HCT116 (cell line): ENCODE results near the gene ZFP3. TPM values are rescaled to one million over a fixed set of nuclear protein-coding genes. Genes with fewer than 3 reads are reported as not detected.
"Not testable (repeated sequence)": the region's sequence is repeated elsewhere in the genome, so short reads cannot be mapped to it uniquely, and the experiment has no call there.

Source experiments
- ATAC-seq: fragments of 200-7000 bp; cut with Tn5 transposase; 2 replicates; pipeline ENCODE4 v1.9.1; 2020; ENCODE audit warnings: mild to moderate bottlenecking, moderate library complexity
- BruUV-seq: library from RNA; stranded (reverse); fragments of 400-500 nt; replicated peaks from 2 replicates; lab custom pipeline; 2021; lab: Mats Ljungman, UMichigan
- CTCF ChIA-PET: fragments of 300-600 bp; sonication (Branson Sonifier 250); formaldehyde crosslinking; loops from one replicate; lab custom pipeline; 2021; ENCODE audit warnings: antibody characterized with exemption; lab: Charles Lee
- POLR2A ChIA-PET: fragments of 300-600, 350-600 bp; sonication (Branson Sonifier 250); formaldehyde crosslinking; loops from one replicate; lab custom pipeline; 2021; ENCODE audit warnings: antibody characterized with exemption; lab: Charles Lee
- RAD21 ChIA-PET, 2 experiments: fragments of 300-600 bp; sonication (Branson Sonifier 250); formaldehyde crosslinking; loops; one replicate each; lab custom pipeline; 2023; ENCODE audit warnings: low total read pairs in 2 of 2; ENCODE audit not compliant: uncharacterized antibody in 2 of 2, unreplicated experiment in 2 of 2, low non-redundant PET in 1 of 2; lab: Charles Lee
- DNase-seq: peaks from one replicate; pipeline ENCODE4 v3.0.0-alpha.2; 2010; ENCODE audit warnings: low read depth, low spot score
- H2AFZ ChIP-seq: fragments of 200-600 bp; shearing (Covaris generic), sonication (generic); 2 replicates; pipeline ENCODE4 v1.6.1; 2017; ENCODE audit warnings: low read depth, mixed run types, mixed read lengths, antibody characterized with exemption, low read length; ENCODE audit not compliant: poor library complexity, severe bottlenecking
- H3K27ac ChIP-seq: 2 replicates; pipeline ENCODE4 v1.5.1; 2012; ENCODE audit warnings: low read depth, low read length
- H3K27me3 ChIP-seq: fragments of 200-600 bp; sonication (generic); 2 replicates; pipeline ENCODE4 v1.6.1; 2016; ENCODE audit warnings: mixed run types, low read length, mixed read lengths; ENCODE audit not compliant: insufficient read depth
- H3K36me3 ChIP-seq, 2 experiments: fragments of 200-500 bp in 1 of 2; fragments of 200-600 bp in 1 of 2; sonication (Bioruptor generic) in 1 of 2; sonication (generic) in 1 of 2; 2 replicates each; pipeline versions ENCODE4 v1.5.1 to v1.6.1; 2014 to 2016; ENCODE audit warnings: low read length in 2 of 2, inconsistent platforms in 1 of 2, mixed read lengths in 1 of 2, mixed run types in 1 of 2; ENCODE audit not compliant: insufficient read depth in 2 of 2, control insufficient read depth in 1 of 2
- H3K4me1 ChIP-seq, 2 experiments: fragments of 200-600 bp in 1 of 2; sonication (generic) in 1 of 2; 2 replicates each; pipeline versions ENCODE4 v1.5.1 to v1.6.1; 2012 to 2017; ENCODE audit warnings: low read length in 2 of 2, inconsistent platforms in 1 of 2, mild to moderate bottlenecking in 1 of 2, mixed read lengths in 1 of 2, mixed run types in 1 of 2, moderate library complexity in 1 of 2; ENCODE audit not compliant: insufficient read depth in 2 of 2, control insufficient read depth in 1 of 2
- H3K4me2 ChIP-seq: fragments of 200-600 bp; sonication (generic); 2 replicates; pipeline ENCODE4 v1.6.1; 2017; ENCODE audit warnings: mixed run types, low read length, mixed read lengths
- H3K4me3 ChIP-seq, 2 experiments: fragments of 200-600 bp in 1 of 2; sonication (generic) in 1 of 2; replicated peaks in 1 of 2; 2 replicates each; pipeline ENCODE4 v1.5.1; 2011 to 2016; ENCODE audit warnings: low read length in 2 of 2, control low read depth in 1 of 2, low read depth in 1 of 2, mild to moderate bottlenecking in 1 of 2, mixed read lengths in 1 of 2, mixed run types in 1 of 2
- H3K79me2 ChIP-seq: fragments of 200-600 bp; sonication (generic); 2 replicates; pipeline ENCODE4 v1.6.1; 2017; ENCODE audit warnings: mild to moderate bottlenecking, mixed run types, low read length, moderate library complexity, mixed read lengths; ENCODE audit not compliant: insufficient read depth
- H3K9ac ChIP-seq: fragments of 200-600 bp; sonication (generic); 2 replicates; pipeline ENCODE4 v1.6.1; 2016; ENCODE audit warnings: low read length, mixed read lengths
- H3K9me2 ChIP-seq: fragments of 200-600 bp; sonication (generic), shearing (Covaris generic); 2 replicates; pipeline ENCODE4 v1.6.1; 2017; ENCODE audit warnings: mixed run types, mild to moderate bottlenecking, moderate library complexity; ENCODE audit not compliant: insufficient read depth
- H3K9me3 ChIP-seq, 2 experiments: fragments of 200-500 bp in 1 of 2; fragments of 200-600 bp in 1 of 2; sonication (Bioruptor generic) in 1 of 2; sonication (generic) in 1 of 2; 2 replicates each; pipeline ENCODE4 v1.6.1; 2014 to 2017; ENCODE audit warnings: low read length in 2 of 2, mixed read lengths in 2 of 2, inconsistent platforms in 1 of 2, low read depth in 1 of 2, mild to moderate bottlenecking in 1 of 2, mixed run types in 1 of 2, moderate library complexity in 1 of 2; ENCODE audit not compliant: control insufficient read depth in 1 of 2, insufficient read depth in 1 of 2
- H4K20me1 ChIP-seq: fragments of 200-600 bp; sonication (generic), shearing (Covaris generic); 2 replicates; pipeline ENCODE4 v1.6.1; 2017; ENCODE audit warnings: mixed run types, mild to moderate bottlenecking, moderate library complexity; ENCODE audit not compliant: insufficient read depth
- CBX3 ChIP-seq: IDR thresholded peaks from 2 replicates; pipeline ENCODE4 v1.6.1; 2012; ENCODE audit warnings: low read depth
- CEBPB ChIP-seq: IDR thresholded peaks from 2 replicates; pipeline ENCODE4 v1.6.1; 2012; ENCODE audit warnings: low read depth
- EGR1 ChIP-seq: IDR thresholded peaks from 2 replicates; pipeline ENCODE4 v1.6.1; 2012; ENCODE audit warnings: low read depth
- ELF1 ChIP-seq: IDR thresholded peaks from 2 replicates; pipeline ENCODE4 v1.6.1; 2012; ENCODE audit warnings: low read depth, borderline replicate concordance
- EZH2 ChIP-seq: fragments of 200-600 bp; sonication (generic); IDR thresholded peaks from 2 replicates; pipeline ENCODE4 v1.6.1; 2017; ENCODE audit warnings: antibody characterized with exemption, mixed run types
- EZH2phosphoT487 ChIP-seq: fragments of 200-600 bp; IDR thresholded peaks from 2 replicates; pipeline ENCODE4 v1.6.1; 2018; ENCODE audit warnings: antibody characterized with exemption, borderline replicate concordance
- FOSL1 ChIP-seq: IDR thresholded peaks from 2 replicates; pipeline ENCODE4 v1.6.1; 2012; ENCODE audit warnings: low read depth
- POLR2AphosphoS5 ChIP-seq: IDR thresholded peaks from 2 replicates; pipeline ENCODE4 v1.6.1; 2011; ENCODE audit warnings: mild to moderate bottlenecking, low read depth, low read length, moderate library complexity
- SIN3A ChIP-seq: IDR thresholded peaks from 2 replicates; pipeline ENCODE4 v1.6.1; 2012; ENCODE audit warnings: low read depth
- SP1 ChIP-seq: IDR thresholded peaks from 2 replicates; pipeline ENCODE4 v1.6.1; 2012; ENCODE audit warnings: low read depth
- TCF7L2 ChIP-seq: IDR thresholded peaks from 2 replicates; pipeline ENCODE4 v1.7.0; 2011; ENCODE audit warnings: borderline replicate concordance, inconsistent platforms; ENCODE audit not compliant: insufficient read depth, insufficient read length; ENCODE audit errors: extremely low read depth
- ZFX ChIP-seq: fragments of 450-650 bp; IDR thresholded peaks from 2 replicates; pipeline ENCODE4 v1.6.1; 2017
- ZNF274 ChIP-seq: fragments of 200-500 bp; sonication (Bioruptor generic); IDR thresholded peaks from 2 replicates; pipeline ENCODE4 v1.6.1; 2014; ENCODE audit warnings: mild to moderate bottlenecking, low read depth, low read length, inconsistent platforms
- intact Hi-C: fragments of 100-400 bp; cut with micrococcal nuclease; formaldehyde crosslinking; loops from 2 replicates; pipeline ENCODE4 v1.10.0; 2022
- total RNA-seq: library from RNA; stranded (reverse); gene quantifications from one replicate; pipeline ENCODE4 v1.2.1, GENCODE V29; 2021; ENCODE audit not compliant: unreplicated experiment
- TF ChIP-seq, protein P1 (sequence below), 3 experiments: fragments of 200-600 bp in 1 of 3; sonication (generic) in 1 of 3; IDR thresholded peaks in 2 of 3; conservative IDR thresholded peaks in 1 of 3; 2 replicates each; pipeline ENCODE4 v1.5.1; 2012 to 2017; ENCODE audit warnings: low read depth in 2 of 3, low read length in 2 of 3, antibody characterized with exemption in 1 of 3, borderline replicate concordance in 1 of 3, control low read depth in 1 of 3, mild to moderate bottlenecking in 1 of 3, mixed read lengths in 1 of 3, mixed run types in 1 of 3, moderate library complexity in 1 of 3; ENCODE audit not compliant: insufficient read depth in 1 of 3

Gene ZFP3
- total RNA-seq, 1 experiment from 2014 or later = 0.05 TPM

GRCh38 chr17:5130261-5130660 lies 52.0 kb downstream of the ZFP3 start:
- H3K4me1 ChIP-seq, CTCF ChIA-PET, RAD21 ChIA-PET: not testable (repeated sequence)

GRCh38 chr17:5130687-5131086 lies 52.4 kb downstream of the ZFP3 start:
- BruUV-seq, H3K9ac ChIP-seq, H3K36me3 ChIP-seq, H3K27me3 ChIP-seq, H3K79me2 ChIP-seq, H3K4me1 ChIP-seq, H3K4me2 ChIP-seq, CTCF ChIA-PET, H3K4me3 ChIP-seq, intact Hi-C loops, ATAC-seq, H2AFZ ChIP-seq, H3K9me2 ChIP-seq, H4K20me1 ChIP-seq, DNase-seq, H3K9me3 ChIP-seq, POLR2A ChIA-PET, H3K27ac ChIP-seq, RAD21 ChIA-PET: not testable (repeated sequence)

More at GRCh38 chr17:5130261-5130660, 52.0 kb downstream of the ZFP3 start:
- ATAC-seq, H3K27ac ChIP-seq, POLR2A ChIA-PET, H3K9me3 ChIP-seq, H3K9ac ChIP-seq, H2AFZ ChIP-seq, H3K4me3 ChIP-seq, H3K27me3 ChIP-seq, H3K36me3 ChIP-seq, BruUV-seq, H3K9me2 ChIP-seq, H3K79me2 ChIP-seq, H3K4me2 ChIP-seq, DNase-seq, H4K20me1 ChIP-seq, intact Hi-C loops: not testable (repeated sequence)

DNA sequence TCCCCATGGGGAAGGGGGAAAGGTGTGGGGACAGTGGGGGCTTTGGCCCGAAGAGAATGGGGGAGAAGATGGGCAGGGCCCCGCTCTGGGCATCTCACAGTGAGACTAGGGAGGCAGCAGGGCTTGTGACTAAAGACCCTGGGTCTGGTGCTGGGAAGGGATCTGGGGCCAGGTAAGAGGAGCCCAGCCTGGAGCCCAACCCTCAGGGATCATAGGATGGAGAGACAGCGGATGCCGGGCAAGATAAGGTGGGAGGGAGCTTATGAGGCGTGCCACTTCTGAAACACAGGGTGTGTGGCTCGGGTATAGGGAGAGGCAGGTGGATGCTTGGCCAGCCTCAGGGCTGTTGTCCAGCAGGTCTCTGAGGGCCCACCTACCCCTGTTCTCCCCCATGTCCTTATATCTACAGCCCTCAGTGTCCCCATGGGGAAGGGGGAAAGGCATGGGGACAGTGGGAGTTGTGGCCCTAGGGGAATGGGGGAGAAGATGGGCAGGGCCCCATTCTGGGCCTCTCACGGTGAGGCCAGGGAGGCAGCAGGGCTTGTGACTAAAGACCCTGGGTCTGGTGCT lies 53.0 kb downstream of the ZFP3 start:
- intact Hi-C loops = no loop called here
- CTCF ChIA-PET = no interaction called here
- TF ChIP-seq ZNF274 (no peak), EGR1 (no peak), ELF1 (no peak), TCF7L2 (no peak), CBX3 (no peak), EZH2 (no peak), SP1 (no peak), CEBPB (no peak), EZH2phosphoT487 (no peak), ZFX (no peak), SIN3A (no peak), POLR2AphosphoS5 (no peak), FOSL1 (no peak)
- TF ChIP-seq, protein P1, sequence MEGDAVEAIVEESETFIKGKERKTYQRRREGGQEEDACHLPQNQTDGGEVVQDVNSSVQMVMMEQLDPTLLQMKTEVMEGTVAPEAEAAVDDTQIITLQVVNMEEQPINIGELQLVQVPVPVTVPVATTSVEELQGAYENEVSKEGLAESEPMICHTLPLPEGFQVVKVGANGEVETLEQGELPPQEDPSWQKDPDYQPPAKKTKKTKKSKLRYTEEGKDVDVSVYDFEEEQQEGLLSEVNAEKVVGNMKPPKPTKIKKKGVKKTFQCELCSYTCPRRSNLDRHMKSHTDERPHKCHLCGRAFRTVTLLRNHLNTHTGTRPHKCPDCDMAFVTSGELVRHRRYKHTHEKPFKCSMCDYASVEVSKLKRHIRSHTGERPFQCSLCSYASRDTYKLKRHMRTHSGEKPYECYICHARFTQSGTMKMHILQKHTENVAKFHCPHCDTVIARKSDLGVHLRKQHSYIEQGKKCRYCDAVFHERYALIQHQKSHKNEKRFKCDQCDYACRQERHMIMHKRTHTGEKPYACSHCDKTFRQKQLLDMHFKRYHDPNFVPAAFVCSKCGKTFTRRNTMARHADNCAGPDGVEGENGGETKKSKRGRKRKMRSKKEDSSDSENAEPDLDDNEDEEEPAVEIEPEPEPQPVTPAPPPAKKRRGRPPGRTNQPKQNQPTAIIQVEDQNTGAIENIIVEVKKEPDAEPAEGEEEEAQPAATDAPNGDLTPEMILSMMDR (IDR thresholded peaks at IDR 0.05 in 2 of 3, conservative IDR thresholded peaks at IDR 0.05 in 1 of 3; ENCODE audit: borderline replicate concordance in 1 of 3, insufficient read depth in 1 of 3, low read depth in 2 of 3, low read length in 2 of 3) = no peak

More for the DNA sequence above, 53.0 kb downstream of the ZFP3 start:
- H2AFZ ChIP-seq = no peak overlapping the region
- H3K4me3 ChIP-seq = no peak overlapping the region
- RAD21 ChIA-PET = no interaction called here
- ATAC-seq (no peak), DNase-seq (no peak)
- no peaks in the 10 kb centered on the region for H3K36me3 ChIP-seq
- no peaks in the 10 kb centered on the region for H3K4me1 ChIP-seq
- H3K9ac ChIP-seq = no peak overlapping the region
- BruUV-seq = no TSS peak
- no peaks in the 10 kb centered on the region for H3K27me3 ChIP-seq
- H3K4me2 ChIP-seq = no peak overlapping the region
- no peak overlapping the region for H3K27ac ChIP-seq
- no peaks in the 10 kb centered on the region for H3K9me2 ChIP-seq
- POLR2A ChIA-PET = no interaction called here
- H3K79me2 ChIP-seq = no peaks in the 10 kb centered on the region
- H3K9me3 ChIP-seq = no peaks in the 10 kb centered on the region
- H4K20me1 ChIP-seq = no peaks in the 10 kb centered on the region
